H1 (cell line): ENCODE results near the gene NT5C. TPM values are rescaled to one million over a fixed set of nuclear protein-coding genes. Genes with fewer than 3 reads are reported as not detected.
A peak's percentile ranks its signal among the peaks of the same experiment; 100 is the strongest.

Experiments
- ASH2L ChIP-seq: fragments of 200-600, 300-600 bp; sonication (generic); IDR thresholded peaks from one replicate; pipeline ENCODE4 v1.7.1; 2017; ENCODE audit warnings: low read length
- CREB1 ChIP-seq: IDR thresholded peaks from 2 replicates; pipeline ENCODE4 v1.6.1; 2012; ENCODE audit warnings: inconsistent platforms
- POU5F1 ChIP-seq: IDR thresholded peaks from 2 replicates; pipeline ENCODE4 v1.6.1; 2011; ENCODE audit warnings: low read depth, mild to moderate bottlenecking, low read length, moderate library complexity
- SIN3A ChIP-seq, 2 experiments: IDR thresholded peaks in 1 of 2; conservative IDR thresholded peaks in 1 of 2; 2 replicates each; pipeline ENCODE4 v1.6.1; 2011 to 2012; ENCODE audit warnings: low read length in 2 of 2, improper control_type of control experiment in 1 of 2, low read depth in 1 of 2, mild to moderate bottlenecking in 1 of 2
- SRF ChIP-seq: IDR thresholded peaks from 2 replicates; pipeline ENCODE4 v1.6.1; 2011; ENCODE audit warnings: mild to moderate bottlenecking, low read depth, low read length, moderate library complexity
- SUZ12 ChIP-seq: fragments of 200-600 bp; sonication (generic); IDR thresholded peaks from 2 replicates; pipeline ENCODE4 v1.6.1; 2012; ENCODE audit warnings: mild to moderate bottlenecking, inconsistent platforms, low read length, moderate library complexity, mixed read lengths
- polyA plus RNA-seq, 7 experiments: library from polyadenylated mRNA; depleted of rRNA in 3 of 7; stranded (reverse) in 5 of 7; unstranded in 2 of 7; fragments of >200 nt in 5 of 7; fragments of 200-250 nt in 2 of 7; gene quantifications; 1 replicate in 5 of 7; 2 replicates in 1 of 7; 4 replicates in 1 of 7; pipeline versions ENCODE4 v1.2.1 to v1.2.3, GENCODE V29; 2011 to 2013; ENCODE audit warnings: missing spikeins in 2 of 7, mixed read lengths in 2 of 7
- total RNA-seq: library from RNA; stranded (reverse); fragmentation: NEBNext Ultra II Directional; extraction: Animal tissue kit (Norgen Biotek cat#: 25700); gene quantifications from 2 replicates; pipeline ENCODE4 v1.2.1, GENCODE V29; 2021
- TF ChIP-seq, protein P1 (sequence below): IDR thresholded peaks from 2 replicates; pipeline ENCODE4 v1.6.1; 2012; ENCODE audit warnings: inconsistent platforms
- TF ChIP-seq, protein P2 (sequence below): IDR thresholded peaks from 2 replicates; pipeline ENCODE4 v1.6.1; 2011; ENCODE audit warnings: low read depth, mild to moderate bottlenecking, low read length; ENCODE audit not compliant: insufficient read depth
- TF ChIP-seq, protein P3 (sequence below), 3 experiments: IDR thresholded peaks; 1 replicate in 2 of 3; 2 replicates in 1 of 3; pipeline versions ENCODE4 v1.5.1 to v1.6.1; 2011; ENCODE audit warnings: low read length in 3 of 3, mild to moderate bottlenecking in 3 of 3, inconsistent platforms in 2 of 3, low read depth in 1 of 3, moderate library complexity in 1 of 3; ENCODE audit not compliant: insufficient read depth in 1 of 3; ENCODE audit errors: control extremely low read depth in 1 of 3

Gene NT5C
- total and polyA plus RNA-seq, 2 of the 8 experiments (the other 6 are each of a cell fraction or from before 2014, with no cell fraction given), result 52.1 to 66.4 TPM

DNA sequence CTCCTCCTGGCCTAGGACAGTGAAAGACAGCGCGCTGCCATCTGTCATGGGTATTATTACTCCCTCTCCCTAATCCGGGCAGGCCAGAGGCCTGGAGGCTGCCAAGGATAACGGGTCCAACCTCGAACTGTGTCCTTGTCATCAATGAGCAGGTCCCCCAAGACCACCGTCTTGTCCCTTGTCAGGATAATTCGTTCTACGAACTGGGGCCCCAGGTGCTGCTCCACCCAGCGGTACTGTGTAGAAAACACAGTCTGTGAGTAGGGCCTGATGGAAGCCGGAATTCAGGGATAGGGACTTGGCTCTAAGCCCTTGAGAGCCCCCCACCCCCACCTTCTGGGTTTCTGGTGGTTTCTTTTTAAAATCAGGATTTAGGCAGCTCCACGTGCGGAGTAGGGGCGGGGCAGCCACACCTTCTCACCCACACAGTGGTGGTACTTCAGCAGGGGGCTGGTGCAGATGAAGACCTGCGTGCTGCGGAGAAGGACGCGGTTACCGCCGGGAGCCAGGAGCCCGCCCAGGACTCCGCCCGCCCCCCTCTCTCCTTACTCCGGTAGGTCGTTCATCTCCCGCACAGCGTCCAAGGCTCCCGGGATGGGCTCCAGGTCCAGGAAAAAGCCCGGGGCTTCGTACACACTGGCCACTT, 787 bp downstream of the NT5C start (continued):
- TF ChIP-seq SUZ12 (no peak), CREB1 (no peak), POU5F1 (no peak), ASH2L (no peak), SRF (no peak), SIN3A (conservative IDR thresholded peaks at IDR 0.05 in 1 of 2, IDR thresholded peaks at IDR 0.05 in 1 of 2; ENCODE audit: low read depth in 1 of 2, low read length in 2 of 2) (0 out of 4 replicates have a peak, but pooled peaks of 1 of the 2 experiments have one; percentile 50)
- TF ChIP-seq, protein P1, sequence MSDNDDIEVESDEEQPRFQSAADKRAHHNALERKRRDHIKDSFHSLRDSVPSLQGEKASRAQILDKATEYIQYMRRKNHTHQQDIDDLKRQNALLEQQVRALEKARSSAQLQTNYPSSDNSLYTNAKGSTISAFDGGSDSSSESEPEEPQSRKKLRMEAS, result peak; percentile 54
- TF ChIP-seq, protein P2, sequence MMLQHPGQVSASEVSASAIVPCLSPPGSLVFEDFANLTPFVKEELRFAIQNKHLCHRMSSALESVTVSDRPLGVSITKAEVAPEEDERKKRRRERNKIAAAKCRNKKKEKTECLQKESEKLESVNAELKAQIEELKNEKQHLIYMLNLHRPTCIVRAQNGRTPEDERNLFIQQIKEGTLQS, result no peak
- TF ChIP-seq, protein P3, sequence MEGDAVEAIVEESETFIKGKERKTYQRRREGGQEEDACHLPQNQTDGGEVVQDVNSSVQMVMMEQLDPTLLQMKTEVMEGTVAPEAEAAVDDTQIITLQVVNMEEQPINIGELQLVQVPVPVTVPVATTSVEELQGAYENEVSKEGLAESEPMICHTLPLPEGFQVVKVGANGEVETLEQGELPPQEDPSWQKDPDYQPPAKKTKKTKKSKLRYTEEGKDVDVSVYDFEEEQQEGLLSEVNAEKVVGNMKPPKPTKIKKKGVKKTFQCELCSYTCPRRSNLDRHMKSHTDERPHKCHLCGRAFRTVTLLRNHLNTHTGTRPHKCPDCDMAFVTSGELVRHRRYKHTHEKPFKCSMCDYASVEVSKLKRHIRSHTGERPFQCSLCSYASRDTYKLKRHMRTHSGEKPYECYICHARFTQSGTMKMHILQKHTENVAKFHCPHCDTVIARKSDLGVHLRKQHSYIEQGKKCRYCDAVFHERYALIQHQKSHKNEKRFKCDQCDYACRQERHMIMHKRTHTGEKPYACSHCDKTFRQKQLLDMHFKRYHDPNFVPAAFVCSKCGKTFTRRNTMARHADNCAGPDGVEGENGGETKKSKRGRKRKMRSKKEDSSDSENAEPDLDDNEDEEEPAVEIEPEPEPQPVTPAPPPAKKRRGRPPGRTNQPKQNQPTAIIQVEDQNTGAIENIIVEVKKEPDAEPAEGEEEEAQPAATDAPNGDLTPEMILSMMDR (IDR thresholded peaks at IDR 0.05; ENCODE audit: control extremely low read depth in 1 of 3, insufficient read depth in 1 of 3, low read depth in 1 of 3, low read length in 3 of 3), result peak; percentile 67 to 70 (median 68)
